Measurements from ENCODE around the gene USP40.
A peak's percentile ranks its signal among the peaks of the same experiment; 100 is the strongest.
"Not testable (repeated sequence)": the region's sequence is repeated elsewhere in the genome, so short reads cannot be mapped to it uniquely, and the experiment has no call there.

USP40 gene, protein sequence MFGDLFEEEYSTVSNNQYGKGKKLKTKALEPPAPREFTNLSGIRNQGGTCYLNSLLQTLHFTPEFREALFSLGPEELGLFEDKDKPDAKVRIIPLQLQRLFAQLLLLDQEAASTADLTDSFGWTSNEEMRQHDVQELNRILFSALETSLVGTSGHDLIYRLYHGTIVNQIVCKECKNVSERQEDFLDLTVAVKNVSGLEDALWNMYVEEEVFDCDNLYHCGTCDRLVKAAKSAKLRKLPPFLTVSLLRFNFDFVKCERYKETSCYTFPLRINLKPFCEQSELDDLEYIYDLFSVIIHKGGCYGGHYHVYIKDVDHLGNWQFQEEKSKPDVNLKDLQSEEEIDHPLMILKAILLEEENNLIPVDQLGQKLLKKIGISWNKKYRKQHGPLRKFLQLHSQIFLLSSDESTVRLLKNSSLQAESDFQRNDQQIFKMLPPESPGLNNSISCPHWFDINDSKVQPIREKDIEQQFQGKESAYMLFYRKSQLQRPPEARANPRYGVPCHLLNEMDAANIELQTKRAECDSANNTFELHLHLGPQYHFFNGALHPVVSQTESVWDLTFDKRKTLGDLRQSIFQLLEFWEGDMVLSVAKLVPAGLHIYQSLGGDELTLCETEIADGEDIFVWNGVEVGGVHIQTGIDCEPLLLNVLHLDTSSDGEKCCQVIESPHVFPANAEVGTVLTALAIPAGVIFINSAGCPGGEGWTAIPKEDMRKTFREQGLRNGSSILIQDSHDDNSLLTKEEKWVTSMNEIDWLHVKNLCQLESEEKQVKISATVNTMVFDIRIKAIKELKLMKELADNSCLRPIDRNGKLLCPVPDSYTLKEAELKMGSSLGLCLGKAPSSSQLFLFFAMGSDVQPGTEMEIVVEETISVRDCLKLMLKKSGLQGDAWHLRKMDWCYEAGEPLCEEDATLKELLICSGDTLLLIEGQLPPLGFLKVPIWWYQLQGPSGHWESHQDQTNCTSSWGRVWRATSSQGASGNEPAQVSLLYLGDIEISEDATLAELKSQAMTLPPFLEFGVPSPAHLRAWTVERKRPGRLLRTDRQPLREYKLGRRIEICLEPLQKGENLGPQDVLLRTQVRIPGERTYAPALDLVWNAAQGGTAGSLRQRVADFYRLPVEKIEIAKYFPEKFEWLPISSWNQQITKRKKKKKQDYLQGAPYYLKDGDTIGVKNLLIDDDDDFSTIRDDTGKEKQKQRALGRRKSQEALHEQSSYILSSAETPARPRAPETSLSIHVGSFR

DNA sequence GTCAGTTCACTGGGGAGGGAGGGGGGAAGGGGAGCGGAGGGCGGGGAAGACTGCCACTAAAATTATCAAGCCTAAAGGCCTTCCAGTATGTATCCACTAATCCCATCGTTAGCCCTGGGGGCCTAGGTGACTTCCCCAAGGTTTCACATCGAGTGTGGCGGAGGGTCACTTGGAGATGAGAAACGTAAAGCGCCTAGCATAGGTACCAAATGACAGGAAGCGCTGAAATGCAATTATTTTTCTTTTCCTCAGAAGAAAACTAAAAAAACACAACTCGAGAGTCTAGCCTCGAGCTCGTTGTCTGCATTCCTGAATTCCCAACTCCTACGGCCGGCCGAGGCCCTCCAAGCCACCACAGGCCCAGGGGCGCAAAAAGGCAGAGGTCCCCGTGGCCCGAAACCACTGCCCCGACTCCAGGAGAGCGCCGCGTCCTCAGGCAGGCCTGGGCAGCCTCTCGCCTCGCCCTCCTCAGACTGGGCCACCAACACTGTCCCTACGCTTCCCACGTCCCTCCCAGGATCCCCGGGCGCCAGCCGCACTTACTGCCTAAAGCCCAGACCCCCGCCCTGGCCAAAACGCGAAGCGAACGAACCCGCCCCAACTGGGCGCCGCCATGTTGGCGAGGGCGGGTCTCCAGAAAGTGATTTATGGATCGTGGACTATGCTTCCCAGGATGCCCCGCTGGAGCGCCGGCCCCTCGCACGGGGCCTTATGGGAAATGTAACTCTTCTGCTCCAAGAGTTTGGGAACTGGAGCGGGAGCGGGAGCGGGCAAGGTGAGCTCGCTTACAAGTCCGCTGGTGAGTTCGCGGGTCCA is at the start of gene USP40:
Gene USP40 (minus strand): TSS at position 642 of the 816 bp plus-strand sequence. CDS start 1,228 bp downstream, outside the sequence.
- peak; percentile 68 for DNase-seq (ENCODE audit: low read depth, low spot score)

- DNase-seq (ENCODE audit: low read depth, low spot score), result no peak
Measured at GRCh38 chr2:233611284-233611683, 44.7 kb upstream of the USP40 start.

DNA sequence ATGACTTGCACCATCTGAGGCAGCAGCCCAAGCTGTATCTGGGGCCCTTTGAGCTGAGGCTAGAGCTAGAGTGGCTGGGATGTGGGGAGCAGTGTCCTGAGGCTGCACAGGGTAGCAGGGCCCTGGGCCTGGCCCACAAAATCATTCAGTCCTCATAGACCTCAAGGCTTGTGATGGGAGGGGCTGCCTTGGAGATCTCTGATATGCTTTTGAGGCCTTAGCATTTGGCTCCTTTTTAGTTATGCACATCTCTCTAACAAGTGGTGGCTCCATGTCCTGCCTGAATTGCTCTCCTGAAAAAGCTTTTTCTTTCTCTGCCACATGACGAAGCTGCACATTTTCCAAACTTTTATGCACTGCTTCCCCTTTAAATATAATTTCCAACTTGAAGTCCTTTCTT is 39.1 kb upstream of the USP40 start:
- DNase-seq (ENCODE audit: low read depth, low spot score), result no peak

DNA sequence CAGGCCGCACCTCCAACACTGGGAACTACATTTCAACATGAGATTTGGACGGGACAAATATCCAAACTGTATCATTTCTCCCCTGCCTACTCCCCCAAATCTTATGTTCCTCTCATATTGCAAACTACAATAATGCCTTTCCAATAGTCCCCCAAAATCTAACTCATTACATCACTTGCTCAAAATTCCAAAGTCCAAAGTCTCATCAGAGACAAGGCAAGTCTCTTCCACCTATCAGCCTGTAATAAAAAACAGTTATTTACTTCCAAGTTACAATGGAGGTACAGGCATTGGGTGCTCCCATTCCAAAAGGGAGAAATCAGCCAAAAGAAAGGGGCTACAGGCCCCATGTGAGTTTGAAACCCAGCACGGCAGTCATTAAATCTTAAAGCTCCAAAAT is 38.2 kb upstream of the USP40 start:
- no peak for DNase-seq (ENCODE audit: low read depth, low spot score)

GRCh38 chr2:233603520-233603919 is 36.9 kb upstream of the USP40 start:
- DNase-seq (ENCODE audit: low read depth, low spot score), result no peak

DNA sequence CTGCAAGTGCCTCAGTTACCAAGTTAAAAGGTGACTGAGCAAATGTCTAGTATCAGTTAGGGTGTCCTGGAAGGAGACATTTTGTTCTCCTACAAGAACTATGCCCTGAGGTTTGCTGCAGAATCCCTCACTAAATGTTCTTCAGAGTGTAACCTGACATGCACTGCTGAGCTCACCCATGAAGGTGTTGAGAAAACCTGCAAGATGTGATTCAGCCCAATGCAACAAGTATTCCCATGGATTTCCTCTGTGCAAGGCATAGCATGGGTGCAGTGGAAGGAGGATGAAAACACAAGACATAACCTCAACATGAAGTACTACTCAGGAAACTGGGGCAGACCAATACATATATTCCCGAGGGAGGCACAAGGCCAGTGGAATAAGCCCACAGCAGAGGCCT is 35.5 kb upstream of the USP40 start:
- no peak for DNase-seq (ENCODE audit: low read depth, low spot score)

- no peak for DNase-seq (ENCODE audit: low read depth, low spot score)
Measured at GRCh38 chr2:233600386-233600785, 33.8 kb upstream of the USP40 start.

DNA sequence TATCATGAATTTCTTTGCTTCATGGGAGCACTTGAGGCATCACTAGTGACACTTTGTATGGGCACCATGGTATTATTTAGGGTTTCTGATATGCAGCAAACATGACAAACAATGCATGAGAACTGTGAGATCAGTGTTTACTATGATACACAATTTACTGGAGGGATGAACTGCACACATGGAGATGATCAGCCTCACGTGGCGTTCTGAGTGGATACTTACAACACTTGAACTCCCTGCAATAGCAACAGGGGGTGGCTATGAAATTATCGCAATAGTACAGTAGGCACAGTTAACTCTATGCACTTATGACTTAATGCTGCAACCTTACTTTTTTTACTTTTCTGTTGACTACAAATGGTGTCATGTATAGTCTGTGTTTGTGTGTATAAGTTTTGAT is 32.4 kb upstream of the USP40 start:
- DNase-seq (ENCODE audit: low read depth, low spot score), result no peak

DNA sequence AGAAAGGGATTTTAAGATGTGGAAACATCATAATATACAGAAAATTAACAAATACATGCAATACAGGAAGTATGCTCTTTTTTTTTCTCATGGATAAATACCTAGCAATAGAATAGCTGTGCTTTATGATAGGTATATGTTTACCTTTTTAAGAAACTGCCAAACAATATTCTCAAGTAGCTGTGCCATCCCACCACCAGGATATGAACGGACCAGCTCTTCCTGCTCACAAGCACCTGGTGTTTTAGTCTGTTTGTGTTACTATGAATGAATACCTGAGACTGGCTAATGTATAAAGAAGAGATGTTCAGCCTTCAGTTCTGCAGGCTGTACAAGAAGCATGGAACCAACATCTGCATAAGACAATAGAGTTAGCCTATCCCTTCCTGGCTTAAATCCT is 30.9 kb upstream of the USP40 start:
- no peak for DNase-seq (ENCODE audit: low read depth, low spot score)

GRCh38 chr2:233593201-233593600 is 26.6 kb upstream of the USP40 start:
- no peak for DNase-seq (ENCODE audit: low read depth, low spot score)

- not testable (repeated sequence) for DNase-seq (ENCODE audit: low read depth, low spot score)
Measured at GRCh38 chr2:233592706-233593105, 26.1 kb upstream of the USP40 start.

DNA sequence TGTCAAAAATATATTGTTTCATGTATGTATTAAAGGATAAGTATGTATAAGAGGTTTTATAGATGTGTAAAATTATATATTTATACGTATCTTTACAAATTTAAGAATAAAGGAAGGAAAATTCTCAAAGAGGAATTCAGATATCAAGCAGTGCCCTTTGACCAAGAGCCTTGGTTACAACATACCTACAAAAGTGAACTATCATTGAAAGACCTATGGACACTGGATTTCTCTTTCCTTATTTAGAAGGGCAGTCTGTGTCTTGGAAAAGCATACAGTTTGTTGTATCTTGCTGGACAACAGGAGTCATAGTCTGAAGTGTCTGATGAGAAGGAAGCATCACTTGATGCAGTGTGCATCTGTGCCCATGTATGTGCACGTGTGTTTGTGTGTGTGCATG is 21.8 kb upstream of the USP40 start:
- DNase-seq (ENCODE audit: low read depth, low spot score), result no peak

DNA sequence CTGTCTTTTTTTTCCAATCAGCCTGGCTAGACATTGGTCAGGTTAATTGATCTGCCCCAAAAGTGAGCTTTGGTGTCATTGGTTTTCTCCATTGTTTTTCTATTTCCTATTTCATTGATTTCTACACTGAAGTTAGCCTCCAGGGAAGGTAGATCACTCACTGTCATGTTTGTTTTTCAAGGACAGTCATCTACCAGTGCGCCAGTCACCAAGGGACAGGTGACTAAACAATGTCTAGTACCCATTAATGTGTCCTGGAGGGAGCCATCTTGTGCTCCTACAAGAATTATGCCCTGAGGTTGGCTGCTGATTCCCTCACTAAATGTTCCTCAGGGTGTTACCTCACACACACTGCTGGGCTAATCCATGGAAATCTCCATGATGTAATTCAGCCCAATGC is 17.6 kb upstream of the USP40 start:
- DNase-seq (ENCODE audit: low read depth, low spot score), result no peak

GRCh38 chr2:233583217-233583965 is 16.8 kb upstream of the USP40 start:
- DNase-seq (ENCODE audit: low read depth, low spot score), result not testable (repeated sequence)

GRCh38 chr2:233577341-233577740 is 10.8 kb upstream of the USP40 start:
- not testable (repeated sequence) for DNase-seq (ENCODE audit: low read depth, low spot score)

DNA sequence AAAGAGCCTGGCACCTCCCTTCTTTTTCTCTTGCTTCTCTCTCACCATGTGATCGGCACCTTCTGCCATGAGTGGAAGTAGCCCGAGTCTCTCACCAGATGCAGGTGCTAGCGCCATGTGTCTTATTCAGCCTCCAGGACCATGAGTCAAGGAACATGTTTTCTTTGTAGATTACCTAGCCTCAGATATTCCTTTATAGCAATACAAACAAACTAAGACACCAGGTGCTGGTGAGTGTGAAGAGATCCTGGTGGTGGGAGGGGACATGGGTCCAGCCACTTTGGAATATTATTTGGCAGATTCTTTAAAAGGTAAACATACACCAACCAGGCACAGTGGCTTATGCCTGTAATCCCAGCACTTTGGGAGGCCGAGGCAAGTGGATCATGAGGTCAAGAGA is 5.9 kb upstream of the USP40 start:
- DNase-seq (ENCODE audit: low read depth, low spot score), result no peak

DNA sequence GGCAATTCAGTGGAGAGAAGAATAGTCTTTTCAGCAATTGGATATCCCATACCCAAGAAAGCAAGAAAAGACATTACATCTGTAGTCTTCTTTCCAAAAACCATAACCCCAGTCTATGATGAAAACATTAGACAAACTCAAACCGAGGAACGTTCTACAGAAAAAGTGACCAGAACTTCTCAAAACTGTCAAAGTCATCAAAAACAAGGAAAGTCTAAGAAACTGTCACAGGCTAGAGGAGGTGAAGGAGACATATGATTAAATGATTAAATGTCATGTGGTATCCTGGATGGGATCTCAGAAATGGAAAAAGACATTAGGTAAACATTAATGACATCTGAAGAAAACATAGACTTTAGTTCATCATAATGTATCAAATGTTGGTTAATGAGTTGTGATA is 4.9 kb upstream of the USP40 start:
- DNase-seq (ENCODE audit: low read depth, low spot score), result no peak

- no peak for DNase-seq (ENCODE audit: low read depth, low spot score)
Measured at GRCh38 chr2:233571001-233571400, 4.4 kb upstream of the USP40 start.

DNA sequence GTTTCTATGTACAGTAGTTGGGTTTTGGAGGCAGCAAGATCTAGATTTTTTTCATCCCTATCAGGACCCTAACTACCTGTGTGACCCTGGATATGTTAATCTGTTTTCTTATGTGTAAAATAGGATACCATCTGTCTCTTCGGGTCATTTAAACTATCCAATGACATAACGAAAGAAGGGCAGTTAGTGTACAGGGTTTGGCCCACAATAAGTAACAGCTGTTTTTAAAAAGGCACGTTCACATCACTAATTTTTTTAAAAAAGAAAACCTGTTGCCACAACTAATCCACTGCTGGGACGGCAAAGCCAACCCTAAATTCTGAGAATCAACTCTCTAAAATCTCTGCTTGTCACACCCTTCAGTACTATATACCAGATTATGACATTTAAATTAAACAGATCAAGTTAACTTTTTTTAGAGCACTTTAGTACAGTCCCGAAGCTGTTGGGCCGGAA is 869 bp downstream of the USP40 start:
- no peak for DNase-seq (ENCODE audit: low read depth, low spot score)

Data from iPS DF 19.7 (cell line).